Stimulated activated CD4-positive, alpha-beta T cell treated with anti-CD3 and anti-CD28 coated beads, Interleukin-12 subunit alpha, Interleukin-12 subunit beta, amount 100 ng/mL, for 4 hours (primary cell): ENCODE measurements around the gene SIM1.

Experiments used
- DNase-seq: peaks from one replicate; pipeline ENCODE4 v3.0.0-alpha.2; 2020

SIM1 gene

GRCh38 chr6:100349366-100349765 lies 115.4 kb downstream of the SIM1 start:
- no peak for DNase-seq

- no peak for DNase-seq
Measured at GRCh38 chr6:100347901-100348550, 116.7 kb downstream of the SIM1 start.

GRCh38 chr6:100346828-100347227 lies 117.9 kb downstream of the SIM1 start:
- DNase-seq: no peak

GRCh38 chr6:100346203-100346602 lies 118.5 kb downstream of the SIM1 start:
- DNase-seq: no peak

GRCh38 chr6:100344761-100345160 lies 120.0 kb downstream of the SIM1 start:
- DNase-seq: no peak

GRCh38 chr6:100344321-100344720 lies 120.4 kb downstream of the SIM1 start:
- no peak for DNase-seq

- DNase-seq: no peak
Measured at GRCh38 chr6:100343316-100344077, 121.2 kb downstream of the SIM1 start.

GRCh38 chr6:100342830-100343229 lies 121.9 kb downstream of the SIM1 start:
- no peak for DNase-seq

GRCh38 chr6:100339574-100340255 lies 125.0 kb downstream of the SIM1 start:
- DNase-seq: no peak

GRCh38 chr6:100338090-100338489 lies 126.6 kb downstream of the SIM1 start:
- no peak for DNase-seq

GRCh38 chr6:100336876-100337275 lies 127.8 kb downstream of the SIM1 start:
- no peak for DNase-seq

GRCh38 chr6:100335991-100336390 lies 128.7 kb downstream of the SIM1 start:
- DNase-seq: no peak
